A549 (cell line): ENCODE measurements around the gene ZNF276. TPM values are rescaled to one million over a fixed set of nuclear protein-coding genes. Genes with fewer than 3 reads are reported as not detected.
"Not testable (repeated sequence)": the region's sequence is repeated elsewhere in the genome, so short reads cannot be mapped to it uniquely, and the experiment has no call there.

Experiments
- ATAC-seq, 2 experiments: fragments of 200-7000 bp in 1 of 2; fragments of >200 bp in 1 of 2; cut with Nextera tagmentation in 1 of 2; cut with Tn5 transposase in 1 of 2; 3 replicates each; pipeline versions ENCODE4 v1.8.0 to v1.9.1; 2018 to 2020; ENCODE audit warnings: mild to moderate bottlenecking in 1 of 2, moderate library complexity in 1 of 2
- CTCF ChIA-PET: fragments of 300-600 bp; sonication (Branson Sonifier 250); formaldehyde crosslinking; extraction: SDS; loops from one replicate; lab custom pipeline; 2021; ENCODE audit warnings: antibody characterized with exemption, inconsistent platforms; lab: Yijun Ruan, JAX
- POLR2A ChIA-PET: fragments of 350-600 bp; formaldehyde crosslinking; extraction: SDS; loops from one replicate; lab custom pipeline; 2021; ENCODE audit warnings: antibody characterized with exemption, inconsistent platforms; lab: Yijun Ruan, JAX
- DNase-seq, 2 experiments: peaks; one replicate each; pipeline versions ENCODE4 v3.0.0 to v3.0.0-alpha.2; 2011 to 2016; ENCODE audit warnings: low read depth in 1 of 2, low spot score in 1 of 2
- FAIRE-seq: peaks from 2 replicates; lab custom pipeline; 2011; peaks lifted over from hg19 to GRCh38; lab: Jason Lieb, UNC
- H3K27ac ChIP-seq, 2 experiments: fragments of >200 bp; sonication (Bioruptor Twin); formaldehyde crosslinking; 3 replicates each; pipeline ENCODE4 v1.5.1; 2016 to 2017
- H3K4me1 ChIP-seq: fragments of >200 bp; sonication (Bioruptor Twin); formaldehyde crosslinking; 3 replicates; pipeline ENCODE4 v1.6.1; 2016
- H3K4me2 ChIP-seq: fragments of >200 bp; sonication (Bioruptor Twin); formaldehyde crosslinking; 3 replicates; pipeline ENCODE4 v1.6.1; 2016
- H3K4me3 ChIP-seq: fragments of >200 bp; sonication (Bioruptor Twin); formaldehyde crosslinking; 3 replicates; pipeline ENCODE4 v1.5.1; 2016
- H3K9me3 ChIP-seq: fragments of >200 bp; sonication (Bioruptor Twin); formaldehyde crosslinking; 3 replicates; pipeline ENCODE4 v1.6.1; 2016
- BHLHE40 ChIP-seq: IDR thresholded peaks from 2 replicates; pipeline ENCODE4 v1.6.1; 2012; ENCODE audit warnings: low read depth, low read length, inconsistent platforms
- CHD4 ChIP-seq: fragments of 200-600 bp; sonication (generic); IDR thresholded peaks from 2 replicates; pipeline ENCODE4 v1.6.1; 2016; ENCODE audit warnings: antibody characterized with exemption, mild to moderate bottlenecking, borderline replicate concordance
- ESRRA ChIP-seq: fragments of 150-350 bp; IDR thresholded peaks from 2 replicates; pipeline ENCODE4 v1.6.1; 2014; ENCODE audit warnings: mild to moderate bottlenecking, low read length, borderline replicate concordance
- FOSL2 ChIP-seq, 2 experiments: fragments of 450-650 bp in 1 of 2; fragments of >200 bp in 1 of 2; sonication (Bioruptor Twin) in 1 of 2; formaldehyde crosslinking; IDR thresholded peaks; 2 replicates each; pipeline versions ENCODE4 v1.5.0 to v1.6.1; 2016 to 2020; ENCODE audit warnings: mild to moderate bottlenecking in 1 of 2, moderate library complexity in 1 of 2
- GATA3 ChIP-seq: IDR thresholded peaks from 2 replicates; pipeline ENCODE4 v1.6.1; 2012; ENCODE audit warnings: borderline replicate concordance
- HDAC2 ChIP-seq: fragments of 200-600 bp; sonication (generic); IDR thresholded peaks from 2 replicates; pipeline ENCODE4 v1.6.1; 2016
- HEYL ChIP-seq: fragments of 250-450 bp; sonication (Bioruptor Pico); IDR thresholded peaks from 2 replicates; pipeline ENCODE4 v1.8.0; 2021; ENCODE audit warnings: mild to moderate bottlenecking, moderate library complexity
- JUNB ChIP-seq: fragments of >200 bp; sonication (Bioruptor Twin); formaldehyde crosslinking; IDR thresholded peaks from 2 replicates; pipeline ENCODE4 v1.6.1; 2016
- MAFK ChIP-seq: fragments of 450-650 bp; IDR thresholded peaks from 2 replicates; pipeline ENCODE4 v1.6.1; 2014; ENCODE audit not compliant: partially characterized antibody
- MAZ ChIP-seq: fragments of 150-350 bp; IDR thresholded peaks from 2 replicates; pipeline ENCODE4 v1.6.1; 2014; ENCODE audit warnings: antibody characterized with exemption, low read depth, low read length, borderline replicate concordance
- MYC ChIP-seq: IDR thresholded peaks from 2 replicates; pipeline ENCODE4 v1.6.1; 2012; ENCODE audit warnings: mild to moderate bottlenecking, inconsistent platforms, low read length, improper control_type of control experiment, borderline replicate concordance
- PHF8 ChIP-seq: fragments of 200-600 bp; sonication (generic); IDR thresholded peaks from 2 replicates; pipeline ENCODE4 v1.6.1; 2016; ENCODE audit warnings: low read depth, mild to moderate bottlenecking, antibody characterized with exemption, moderate library complexity, borderline replicate concordance
- POLR2AphosphoS2 ChIP-seq: conservative IDR thresholded peaks from 2 replicates; pipeline ENCODE4 v1.6.1; 2012; ENCODE audit warnings: low read length, improper control_type of control experiment, inconsistent platforms
- RAD21 ChIP-seq, 2 experiments: fragments of >200 bp in 1 of 2; sonication (Bioruptor Twin) in 1 of 2; formaldehyde crosslinking in 1 of 2; IDR thresholded peaks in 1 of 2; conservative IDR thresholded peaks in 1 of 2; 2 replicates in 1 of 2; 3 replicates in 1 of 2; pipeline ENCODE4 v1.6.1; 2012 to 2018; ENCODE audit warnings: inconsistent platforms in 1 of 2
- RCOR1 ChIP-seq: fragments of 150-350 bp; IDR thresholded peaks from 2 replicates; pipeline ENCODE4 v1.6.1; 2014; ENCODE audit warnings: antibody characterized with exemption, low read length, low read depth
- SREBF2 ChIP-seq: fragments of 450-650 bp; IDR thresholded peaks from 2 replicates; pipeline ENCODE4 v1.6.1; 2014; ENCODE audit warnings: mild to moderate bottlenecking, moderate library complexity
- ZC3H11A ChIP-seq: fragments of 450-650 bp; IDR thresholded peaks from 2 replicates; pipeline ENCODE4 v1.6.1; 2014; ENCODE audit warnings: antibody characterized with exemption, mild to moderate bottlenecking
- WGBS: methylation state at CpG from one replicate; pipeline ENCODE4 v1.1.6; 2017; ENCODE audit errors: missing lambda C conversion rate; 5-methylcytosine and 5-hydroxymethylcytosine counted together
- polyA plus RNA-seq, 4 experiments: library from polyadenylated mRNA; depleted of rRNA in 3 of 4; stranded (reverse); fragments of >200 nt; fragmentation: RNase III in 1 of 4; extraction: RNeasy Plus Mini Kit Qiagen cat#74134 plus additional on column Dnase treatment in 1 of 4; gene quantifications; 2 replicates in 3 of 4; 3 replicates in 1 of 4; pipeline ENCODE4 v1.2.3, GENCODE V29; 2011 to 2017
- TF ChIP-seq, protein P1 (sequence below): fragments of >200 bp; sonication (Bioruptor Twin); formaldehyde crosslinking; IDR thresholded peaks from 3 replicates; pipeline ENCODE4 v1.5.1; 2016
- TF ChIP-seq, protein P2 (sequence below): fragments of >200 bp; sonication (Bioruptor Twin); formaldehyde crosslinking; IDR thresholded peaks from 2 replicates; pipeline ENCODE4 v1.6.1; 2016
- TF ChIP-seq, protein P3 (sequence below): fragments of 200-600 bp; sonication (generic); IDR thresholded peaks from 2 replicates; pipeline ENCODE4 v1.6.1; 2016; ENCODE audit warnings: antibody characterized with exemption, mild to moderate bottlenecking, moderate library complexity

ZNF276 gene
- polyA plus RNA-seq, 2 of the 4 experiments (the other 2 are of a cell fraction): 6.5 to 15.1 TPM

DNA sequence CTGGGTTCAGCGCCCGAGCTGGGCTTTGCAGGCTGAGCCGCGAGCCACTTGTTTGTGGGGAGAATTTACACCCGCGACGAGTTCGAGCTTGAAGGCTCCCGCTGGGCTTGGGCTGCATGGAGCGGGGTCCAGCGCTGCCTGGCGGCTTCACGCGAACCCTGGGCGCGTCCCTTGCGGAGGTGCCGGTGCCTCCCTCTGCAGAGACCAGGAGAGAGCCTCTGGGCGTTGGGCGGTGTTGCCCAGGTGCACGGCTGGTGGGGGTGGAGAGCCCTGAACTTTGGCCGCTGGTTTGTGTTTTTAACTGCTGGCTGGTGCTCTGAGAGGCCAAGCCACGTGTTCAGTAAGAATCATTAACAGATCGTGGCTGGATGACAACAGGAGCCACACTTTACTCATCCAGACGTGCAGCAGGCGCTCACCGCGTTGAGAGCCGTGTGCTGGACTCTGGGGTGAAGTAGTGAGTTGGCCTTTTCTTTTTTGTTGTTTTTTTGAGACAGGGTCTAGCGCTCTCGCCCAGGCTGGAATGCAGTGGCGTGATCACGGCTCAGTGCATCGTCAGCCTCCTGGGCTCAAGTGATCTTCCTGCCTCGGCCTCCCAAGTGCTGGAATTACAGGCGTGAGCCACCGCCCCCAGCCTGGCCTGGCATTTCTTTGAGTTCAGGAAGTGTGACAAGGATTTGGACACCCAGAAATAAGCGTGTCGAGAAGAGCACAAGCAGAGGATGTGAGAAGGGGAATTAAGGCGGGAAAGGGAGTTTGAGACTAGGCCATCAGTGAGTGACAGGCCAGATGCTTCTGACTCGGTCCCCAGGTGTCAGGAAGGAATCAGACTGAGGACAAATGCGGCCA is 34.0 kb upstream of the ZNF276 start (continued):
- TF ChIP-seq MAFK: no peak
- no peak for TF ChIP-seq PHF8
- TF ChIP-seq, protein P1, sequence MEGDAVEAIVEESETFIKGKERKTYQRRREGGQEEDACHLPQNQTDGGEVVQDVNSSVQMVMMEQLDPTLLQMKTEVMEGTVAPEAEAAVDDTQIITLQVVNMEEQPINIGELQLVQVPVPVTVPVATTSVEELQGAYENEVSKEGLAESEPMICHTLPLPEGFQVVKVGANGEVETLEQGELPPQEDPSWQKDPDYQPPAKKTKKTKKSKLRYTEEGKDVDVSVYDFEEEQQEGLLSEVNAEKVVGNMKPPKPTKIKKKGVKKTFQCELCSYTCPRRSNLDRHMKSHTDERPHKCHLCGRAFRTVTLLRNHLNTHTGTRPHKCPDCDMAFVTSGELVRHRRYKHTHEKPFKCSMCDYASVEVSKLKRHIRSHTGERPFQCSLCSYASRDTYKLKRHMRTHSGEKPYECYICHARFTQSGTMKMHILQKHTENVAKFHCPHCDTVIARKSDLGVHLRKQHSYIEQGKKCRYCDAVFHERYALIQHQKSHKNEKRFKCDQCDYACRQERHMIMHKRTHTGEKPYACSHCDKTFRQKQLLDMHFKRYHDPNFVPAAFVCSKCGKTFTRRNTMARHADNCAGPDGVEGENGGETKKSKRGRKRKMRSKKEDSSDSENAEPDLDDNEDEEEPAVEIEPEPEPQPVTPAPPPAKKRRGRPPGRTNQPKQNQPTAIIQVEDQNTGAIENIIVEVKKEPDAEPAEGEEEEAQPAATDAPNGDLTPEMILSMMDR: no peak

DNA sequence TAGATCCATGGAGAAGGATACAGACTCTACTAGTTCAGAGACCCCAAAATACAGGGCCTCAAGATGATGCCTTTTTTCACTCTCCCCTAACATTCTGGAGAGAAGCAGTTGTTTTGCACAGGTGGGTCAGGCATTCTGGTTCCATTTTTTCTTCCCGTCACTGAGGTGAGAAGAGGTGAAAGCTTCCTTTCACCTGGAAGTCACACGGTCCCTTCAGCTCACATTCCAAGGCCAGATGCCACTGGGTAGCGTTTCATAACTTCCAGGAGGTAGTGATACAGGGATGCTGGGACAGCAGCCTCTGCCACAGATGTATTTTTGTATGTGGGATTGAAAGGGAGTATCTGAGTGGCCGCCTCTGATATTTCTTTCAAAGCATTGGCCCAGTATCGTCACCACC is 32.9 kb upstream of the ZNF276 start:
- Histone ChIP-seq H3K4me1 (peaks cover 11% of the 10 kb centered on the region), H3K4me2 (no peak overlapping the region; the same call in 2 of the 3 replicates), H3K9me3 (peaks cover 9% of the 10 kb centered on the region), H3K4me3 (no peak overlapping the region), H3K27ac (no peak overlapping the region)
- 92% methylated on average over 5 of the region's 5 CpGs for WGBS
- no peak for DNase-seq
- TF ChIP-seq GATA3 (no peak), MAZ (no peak), RCOR1 (no peak), ESRRA (no peak), RAD21 (conservative IDR thresholded peaks at IDR 0.05 in 1 of 2, IDR thresholded peaks at IDR 0.05 in 1 of 2) (no peak), ZC3H11A (no peak), MYC (no peak), HDAC2 (no peak), JUNB (no peak), SREBF2 (no peak), PHF8 (no peak)
- TF ChIP-seq, protein P2, sequence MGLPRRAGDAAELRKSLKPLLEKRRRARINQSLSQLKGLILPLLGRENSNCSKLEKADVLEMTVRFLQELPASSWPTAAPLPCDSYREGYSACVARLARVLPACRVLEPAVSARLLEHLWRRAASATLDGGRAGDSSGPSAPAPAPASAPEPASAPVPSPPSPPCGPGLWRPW: no peak
- ATAC-seq: no peak
- CTCF ChIA-PET: interaction anchor here (1.0 to 4.7 kb wide), 3 partner anchors 10 to 18 kb away, joined by 3 to 33 read pairs (median 7); partner anchors contain the start of gene SPATA2L
- FAIRE-seq: no peak
- POLR2A ChIA-PET: interaction anchor here (0.7 kb wide), 1 partner anchor 85 kb away, joined by 4 read pairs; no protein-coding TSS in a partner anchor

DNA sequence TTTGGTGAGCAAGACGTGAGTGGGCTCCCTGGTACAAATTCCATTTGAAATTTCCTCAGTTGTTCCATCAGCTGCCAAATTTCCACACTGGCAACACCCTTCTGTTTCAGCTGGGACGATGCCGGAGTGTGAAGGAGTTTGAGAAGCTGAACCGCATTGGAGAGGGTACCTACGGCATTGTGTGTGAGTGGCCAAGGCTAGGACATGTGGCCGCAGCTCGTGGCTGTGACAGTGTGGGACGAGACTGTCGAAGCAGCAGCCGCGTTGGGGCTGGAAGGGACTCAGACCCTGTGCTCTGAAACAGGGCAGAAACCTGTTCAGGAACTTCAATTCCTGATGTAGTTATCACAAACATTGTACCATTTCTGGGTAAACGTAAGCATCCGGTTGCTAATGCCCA is 32.2 kb upstream of the ZNF276 start:
- Histone ChIP-seq H3K4me1 (peaks cover 11% of the 10 kb centered on the region), H3K9me3 (peaks cover 9% of the 10 kb centered on the region), H3K4me3 (no peak overlapping the region), H3K4me2 (no peak overlapping the region), H3K27ac (no peak overlapping the region)
- DNase-seq: no peak
- TF ChIP-seq BHLHE40: no peak
- TF ChIP-seq, protein P3, sequence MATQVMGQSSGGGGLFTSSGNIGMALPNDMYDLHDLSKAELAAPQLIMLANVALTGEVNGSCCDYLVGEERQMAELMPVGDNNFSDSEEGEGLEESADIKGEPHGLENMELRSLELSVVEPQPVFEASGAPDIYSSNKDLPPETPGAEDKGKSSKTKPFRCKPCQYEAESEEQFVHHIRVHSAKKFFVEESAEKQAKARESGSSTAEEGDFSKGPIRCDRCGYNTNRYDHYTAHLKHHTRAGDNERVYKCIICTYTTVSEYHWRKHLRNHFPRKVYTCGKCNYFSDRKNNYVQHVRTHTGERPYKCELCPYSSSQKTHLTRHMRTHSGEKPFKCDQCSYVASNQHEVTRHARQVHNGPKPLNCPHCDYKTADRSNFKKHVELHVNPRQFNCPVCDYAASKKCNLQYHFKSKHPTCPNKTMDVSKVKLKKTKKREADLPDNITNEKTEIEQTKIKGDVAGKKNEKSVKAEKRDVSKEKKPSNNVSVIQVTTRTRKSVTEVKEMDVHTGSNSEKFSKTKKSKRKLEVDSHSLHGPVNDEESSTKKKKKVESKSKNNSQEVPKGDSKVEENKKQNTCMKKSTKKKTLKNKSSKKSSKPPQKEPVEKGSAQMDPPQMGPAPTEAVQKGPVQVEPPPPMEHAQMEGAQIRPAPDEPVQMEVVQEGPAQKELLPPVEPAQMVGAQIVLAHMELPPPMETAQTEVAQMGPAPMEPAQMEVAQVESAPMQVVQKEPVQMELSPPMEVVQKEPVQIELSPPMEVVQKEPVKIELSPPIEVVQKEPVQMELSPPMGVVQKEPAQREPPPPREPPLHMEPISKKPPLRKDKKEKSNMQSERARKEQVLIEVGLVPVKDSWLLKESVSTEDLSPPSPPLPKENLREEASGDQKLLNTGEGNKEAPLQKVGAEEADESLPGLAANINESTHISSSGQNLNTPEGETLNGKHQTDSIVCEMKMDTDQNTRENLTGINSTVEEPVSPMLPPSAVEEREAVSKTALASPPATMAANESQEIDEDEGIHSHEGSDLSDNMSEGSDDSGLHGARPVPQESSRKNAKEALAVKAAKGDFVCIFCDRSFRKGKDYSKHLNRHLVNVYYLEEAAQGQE: no peak
- no peak for TF ChIP-seq POLR2AphosphoS2
- no peak for TF ChIP-seq SREBF2
- TF ChIP-seq CHD4: no peak
- no peak for TF ChIP-seq FOSL2 (IDR thresholded peaks at IDR 0.05)
- no peak for TF ChIP-seq FOSL2 (CRISPR knock-in tag; IDR thresholded peaks at IDR 0.05)
- TF ChIP-seq GATA3: no peak
- TF ChIP-seq HEYL (CRISPR knock-in tag): no peak
- ChIA-PET CTCF (interaction anchor here (1.0 to 4.7 kb wide), 3 partner anchors 11 to 17 kb away, joined by 3 to 33 read pairs (median 7); partner anchors contain the start of gene SPATA2L), POLR2A (no interaction called here)
- WGBS: 97% methylated on average over 13 of the region's 13 CpGs
- no peak for FAIRE-seq
- no peak for ATAC-seq

DNA sequence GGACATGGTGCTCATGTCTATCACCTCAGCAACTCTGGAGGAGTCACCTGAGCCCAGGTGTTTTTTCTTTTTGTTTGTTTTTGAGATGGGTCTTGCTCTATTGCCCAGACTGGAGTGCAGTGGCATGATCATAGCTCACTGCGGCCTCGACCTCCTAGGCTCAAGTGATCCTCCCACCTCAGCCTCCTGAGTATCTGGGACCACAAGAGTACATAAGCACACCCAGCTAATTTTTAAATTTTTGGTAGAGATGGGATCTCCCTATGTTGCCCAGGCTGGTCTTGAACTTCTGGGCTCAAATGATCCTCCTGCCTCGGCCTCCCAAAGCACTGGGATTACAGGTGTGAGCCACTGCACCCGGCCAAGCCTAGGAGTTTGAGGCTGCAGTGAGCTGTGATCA is 31.7 kb upstream of the ZNF276 start:
- CTCF ChIA-PET: interaction anchor here (1.0 to 4.7 kb wide), 3 partner anchors 11 to 16 kb away, joined by 3 to 33 read pairs (median 7); partner anchors contain the start of gene SPATA2L
- H3K4me3 ChIP-seq, POLR2A ChIA-PET, H3K9me3 ChIP-seq, H3K27ac ChIP-seq, H3K4me2 ChIP-seq, ATAC-seq, FAIRE-seq, DNase-seq: not testable (repeated sequence)
- H3K4me1 ChIP-seq: peaks cover 11% of the 10 kb centered on the region
- 94% methylated on average over 4 of the region's 4 CpGs for WGBS
